Measurements from ENCODE around the gene AJM1. TPM values are rescaled to one million over a fixed set of nuclear protein-coding genes. Genes with fewer than 3 reads are reported as not detected.

Gene AJM1
- total RNA-seq, 2 experiments from 2014 or later: 5.3 to 5.6 TPM

- Mint-ChIP-seq H3K36me3 (ENCODE audit: low read depth) (peaks cover 3% of the 10 kb centered on the region), H3K27ac (no peak overlapping the region), H3K27me3 (ENCODE audit: low read depth) (no peaks in the 10 kb centered on the region), H3K4me3 (no peak overlapping the region), H3K9me3 (ENCODE audit: insufficient read depth) (no peaks in the 10 kb centered on the region), H3K4me1 (ENCODE audit: low read depth) (no peaks in the 10 kb centered on the region)
- peak; percentile 11 for ATAC-seq
- ChIA-PET POLR2A (no interaction called here), CTCF (no interaction called here)
- DNase-seq: no peak
Measured at GRCh38 chr9:136857581-136858412, 15.5 kb downstream of the AJM1 start.

GRCh38 chr9:136858452-136858843 lies 16.2 kb downstream of the AJM1 start:
- Mint-ChIP-seq H3K36me3 (ENCODE audit: low read depth) (peaks cover 10% of the 10 kb centered on the region), H3K4me3 (no peak overlapping the region), H3K4me1 (ENCODE audit: low read depth) (no peaks in the 10 kb centered on the region), H3K27ac (no peak overlapping the region), H3K27me3 (ENCODE audit: low read depth) (no peaks in the 10 kb centered on the region), H3K9me3 (ENCODE audit: insufficient read depth) (no peaks in the 10 kb centered on the region)
- ChIA-PET CTCF (no interaction called here), POLR2A (no interaction called here)
- ATAC-seq (peak; percentile 3), DNase-seq (no peak)

- no peaks in the 10 kb centered on the region for H3K27me3 Mint-ChIP-seq (ENCODE audit: low read depth)
- no peak overlapping the region for H3K4me3 Mint-ChIP-seq
- ATAC-seq (no peak), DNase-seq (no peak)
- ChIA-PET CTCF (interaction anchor here (1.9 kb wide), 1 partner anchor 176 kb away, joined by 4 read pairs; no protein-coding TSS in a partner anchor), POLR2A (no interaction called here)
- no peaks in the 10 kb centered on the region for H3K9me3 Mint-ChIP-seq (ENCODE audit: insufficient read depth)
- H3K4me1 Mint-ChIP-seq (ENCODE audit: low read depth): peaks cover 4% of the 10 kb centered on the region
- H3K36me3 Mint-ChIP-seq (ENCODE audit: low read depth): peaks cover 16% of the 10 kb centered on the region
- no peak overlapping the region for H3K27ac Mint-ChIP-seq
Measured at GRCh38 chr9:136858844-136859757, 16.8 kb downstream of the AJM1 start.

GRCh38 chr9:136860529-136860928 lies 18.3 kb downstream of the AJM1 start:
- ATAC-seq (no peak), DNase-seq (no peak)
- Mint-ChIP-seq H3K4me1 (ENCODE audit: low read depth) (peaks cover 18% of the 10 kb centered on the region), H3K4me3 (no peak overlapping the region), H3K27ac (no peak overlapping the region), H3K36me3 (ENCODE audit: low read depth) (peaks cover 16% of the 10 kb centered on the region), H3K27me3 (ENCODE audit: low read depth) (no peaks in the 10 kb centered on the region), H3K9me3 (ENCODE audit: insufficient read depth) (no peaks in the 10 kb centered on the region)
- ChIA-PET POLR2A (no interaction called here), CTCF (interaction anchor here (1.3 to 1.9 kb wide), 3 partner anchors 19 to 175 kb away, joined by 3 to 4 read pairs (median 3); partner anchors contain the start of gene AJM1)

- Mint-ChIP-seq H3K27me3 (ENCODE audit: low read depth) (no peaks in the 10 kb centered on the region), H3K27ac (no peak overlapping the region)
- ATAC-seq: no peak
Measured at GRCh38 chr9:136860933-136861873, 18.9 kb downstream of the AJM1 start.

GRCh38 chr9:136861874-136862457 lies 19.7 kb downstream of the AJM1 start:
- peaks cover 16% of the 10 kb centered on the region for H3K36me3 Mint-ChIP-seq (ENCODE audit: low read depth)
- ATAC-seq (no peak), DNase-seq (no peak)
- POLR2A ChIA-PET: no interaction called here
- H3K4me3 Mint-ChIP-seq: no peak overlapping the region
- H3K4me1 Mint-ChIP-seq (ENCODE audit: low read depth): peaks cover 18% of the 10 kb centered on the region
- CTCF ChIA-PET: interaction anchor here (1.1 kb wide), 1 partner anchor 19 kb away, joined by 3 read pairs; no protein-coding TSS in a partner anchor
- H3K9me3 Mint-ChIP-seq (ENCODE audit: insufficient read depth): no peaks in the 10 kb centered on the region
- no peaks in the 10 kb centered on the region for H3K27me3 Mint-ChIP-seq (ENCODE audit: low read depth)
- no peak overlapping the region for H3K27ac Mint-ChIP-seq

More at GRCh38 chr9:136860933-136861873, 18.9 kb downstream of the AJM1 start:
- Mint-ChIP-seq H3K4me1 (ENCODE audit: low read depth) (peaks cover 18% of the 10 kb centered on the region), H3K9me3 (ENCODE audit: insufficient read depth) (no peaks in the 10 kb centered on the region), H3K4me3 (no peak overlapping the region), H3K36me3 (ENCODE audit: low read depth) (peaks cover 16% of the 10 kb centered on the region)
- CTCF ChIA-PET: interaction anchor here (1.1 to 1.9 kb wide), 4 partner anchors 18 to 174 kb away, joined by 3 to 4 read pairs (median 3); partner anchors contain the start of gene AJM1
- DNase-seq: no peak
- POLR2A ChIA-PET: no interaction called here

GRCh38 chr9:136862849-136863622 lies 20.8 kb downstream of the AJM1 start:
- Mint-ChIP-seq H3K9me3 (ENCODE audit: insufficient read depth) (no peaks in the 10 kb centered on the region), H3K36me3 (ENCODE audit: low read depth) (peaks cover 19% of the 10 kb centered on the region), H3K4me1 (ENCODE audit: low read depth) (peaks cover 19% of the 10 kb centered on the region), H3K27me3 (ENCODE audit: low read depth) (no peaks in the 10 kb centered on the region), H3K4me3 (no peak overlapping the region), H3K27ac (no peak overlapping the region)
- ATAC-seq (no peak), DNase-seq (no peak)
- CTCF ChIA-PET: interaction anchor here (0.8 to 1.3 kb wide), 2 partner anchors 19 to 166 kb away, joined by 3 read pairs; no protein-coding TSS in a partner anchor
- POLR2A ChIA-PET: interaction anchor here (1.1 kb wide), 1 partner anchor 20 kb away, joined by 3 read pairs; no protein-coding TSS in a partner anchor

GRCh38 chr9:136863623-136864273 lies 21.5 kb downstream of the AJM1 start:
- ChIA-PET POLR2A (interaction anchor here (0.6 kb wide), 1 partner anchor 198 kb away, joined by 3 read pairs; no protein-coding TSS in a partner anchor), CTCF (interaction anchor here (0.8 to 1.3 kb wide), 2 partner anchors 20 to 166 kb away, joined by 3 read pairs; no protein-coding TSS in a partner anchor)
- H3K4me1 Mint-ChIP-seq (ENCODE audit: low read depth): peaks cover 19% of the 10 kb centered on the region
- H3K27ac Mint-ChIP-seq: peak overlapping the region; percentile 49
- ATAC-seq: no peak
- peaks cover 19% of the 10 kb centered on the region for H3K36me3 Mint-ChIP-seq (ENCODE audit: low read depth)
- H3K9me3 Mint-ChIP-seq (ENCODE audit: insufficient read depth): no peaks in the 10 kb centered on the region
- no peak overlapping the region for H3K4me3 Mint-ChIP-seq
- DNase-seq: no peak
- no peaks in the 10 kb centered on the region for H3K27me3 Mint-ChIP-seq (ENCODE audit: low read depth)

- DNase-seq: no peak
- Mint-ChIP-seq H3K4me3 (peak overlapping the region; percentile 87), H3K27me3 (ENCODE audit: low read depth) (no peaks in the 10 kb centered on the region), H3K9me3 (ENCODE audit: insufficient read depth) (no peaks in the 10 kb centered on the region), H3K4me1 (ENCODE audit: low read depth) (peaks cover 19% of the 10 kb centered on the region), H3K27ac (peak overlapping the region; percentile 90), H3K36me3 (ENCODE audit: low read depth) (peaks cover 19% of the 10 kb centered on the region)
- no peak for ATAC-seq
- ChIA-PET CTCF (no interaction called here), POLR2A (no interaction called here)
Measured at GRCh38 chr9:136865041-136865767, 22.9 kb downstream of the AJM1 start.
